Keratinocyte (primary cell): ENCODE data around the gene BBS9.

Experiments used
- CTCF ChIP-seq, 3 experiments: IDR thresholded peaks in 1 of 3; conservative IDR thresholded peaks in 1 of 3; optimal IDR thresholded peaks in 1 of 3; 2 replicates in 2 of 3; 3 replicates in 1 of 3; pipeline versions ENCODE3 to v1.5.1; 2011; ENCODE audit warnings: low read length in 3 of 3, mild to moderate bottlenecking in 3 of 3, moderate library complexity in 2 of 3, control low read depth in 1 of 3, inconsistent platforms in 1 of 3; ENCODE audit not compliant: insufficient read depth in 2 of 3; ENCODE audit errors: extremely low read depth in 1 of 3
- EZH2 ChIP-seq: IDR thresholded peaks from one replicate; pipeline ENCODE4 v1.6.1; 2012; ENCODE audit warnings: inconsistent platforms, mild to moderate bottlenecking, low read length, moderate library complexity

- no peak for TF ChIP-seq CTCF (optimal IDR thresholded peaks at IDR 0.05 in 1 of 3, IDR thresholded peaks at IDR 0.05 in 1 of 3, conservative IDR thresholded peaks at IDR 0.05 in 1 of 3; ENCODE audit: extremely low read depth in 1 of 3, insufficient read depth in 2 of 3, low read length in 3 of 3)
- TF ChIP-seq EZH2, result no peak
Measured at GRCh38 chr7:33248671-33249070, 119.3 kb downstream of the BBS9 start.
